Measurements from ENCODE around the gene NOP53.
"Not testable (repeated sequence)": the region's sequence is repeated elsewhere in the genome, so short reads cannot be mapped to it uniquely, and the experiment has no call there.

The NOP53 gene

GRCh38 chr19:47718415-47719046, 26.8 kb upstream of the NOP53 start:
- not testable (repeated sequence) for DNase-seq

- DNase-seq = no peak
Measured at GRCh38 chr19:47719047-47719859, 26.1 kb upstream of the NOP53 start.

GRCh38 chr19:47720669-47721422, 24.5 kb upstream of the NOP53 start:
- no peak for DNase-seq

GRCh38 chr19:47723581-47723940, 21.8 kb upstream of the NOP53 start:
- no peak for DNase-seq

- DNase-seq = no peak
Measured at GRCh38 chr19:47725759-47726401, 19.5 kb upstream of the NOP53 start.

DNA sequence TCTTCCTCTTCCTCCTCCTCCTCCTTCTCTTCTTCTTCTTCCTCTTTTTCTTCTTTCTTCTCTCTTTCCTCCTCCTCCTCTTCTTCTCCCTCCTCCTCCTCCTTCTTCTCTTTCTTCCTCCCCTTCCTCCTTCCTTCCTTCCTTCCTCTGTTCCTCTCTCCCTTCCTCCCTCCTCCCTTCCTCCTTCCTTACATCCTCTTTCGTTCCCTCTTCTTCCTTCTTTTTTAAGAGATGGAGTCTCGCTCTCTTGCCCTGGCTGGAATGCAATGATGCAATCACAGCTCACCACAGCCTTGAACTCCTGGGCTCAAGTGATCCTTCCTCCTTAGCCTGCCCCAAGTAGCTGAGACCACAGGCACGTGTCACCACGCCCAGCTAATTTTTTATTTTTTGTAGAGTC, 18.9 kb upstream of the NOP53 start:
- DNase-seq = no peak

- DNase-seq = not testable (repeated sequence)
Measured at GRCh38 chr19:47728295-47728694, 17.1 kb upstream of the NOP53 start.

GRCh38 chr19:47729468-47729798, 15.9 kb upstream of the NOP53 start:
- DNase-seq = no peak

DNA sequence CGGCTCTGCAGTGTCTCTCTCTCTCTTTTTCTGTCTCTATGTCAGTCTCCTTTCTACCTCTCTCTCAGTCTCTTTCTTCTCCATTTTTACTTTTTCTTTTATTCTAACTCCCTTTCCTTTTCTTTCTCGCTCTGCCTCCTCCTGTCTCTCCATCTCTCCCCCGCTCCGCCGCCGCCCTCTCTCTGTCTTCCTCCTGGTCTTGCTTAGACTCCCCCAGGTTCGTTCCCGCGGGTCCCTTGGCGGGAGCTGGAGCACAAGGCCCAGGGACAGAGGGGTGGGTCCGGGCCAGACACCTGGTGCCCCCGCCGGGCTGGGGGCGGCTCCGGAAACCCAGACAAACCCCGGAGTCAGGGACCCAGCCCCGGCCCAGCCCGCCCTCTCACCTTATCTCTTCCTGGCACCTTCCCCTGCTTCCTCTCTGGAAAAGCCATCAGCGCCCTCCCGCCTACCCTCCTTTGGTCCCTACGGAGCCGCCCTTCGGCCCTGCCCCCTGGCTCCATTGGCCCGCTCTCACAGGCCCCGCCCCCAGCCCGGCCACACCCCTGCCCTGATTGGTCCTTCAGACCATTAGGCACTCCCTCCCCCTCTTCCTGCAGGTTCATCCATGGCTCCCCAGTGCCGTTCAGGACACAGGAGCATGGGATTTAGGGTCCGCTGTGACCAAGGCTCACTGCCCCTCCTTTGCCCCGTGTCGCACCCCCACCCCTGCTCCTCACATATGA, 15.4 kb upstream of the NOP53 start:
- no peak for DNase-seq

DNA sequence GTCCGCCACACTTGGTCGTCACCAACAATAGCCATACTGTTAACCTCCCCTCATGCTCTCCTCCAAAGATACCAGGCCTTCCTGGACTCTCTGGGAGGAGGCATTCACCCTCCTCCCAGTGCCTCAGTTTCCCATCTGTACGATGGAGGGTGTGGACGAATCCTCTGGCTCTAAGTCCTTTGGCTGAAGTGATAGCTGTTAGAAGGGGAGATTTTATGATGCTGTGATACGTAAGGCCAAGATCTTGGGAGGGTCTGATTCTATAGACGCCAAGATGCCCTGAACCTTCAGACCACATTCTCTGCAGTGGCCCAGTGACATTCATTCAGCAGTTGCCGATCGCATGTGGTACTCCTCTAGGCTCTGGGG, 14.8 kb upstream of the NOP53 start:
- DNase-seq = no peak

DNA sequence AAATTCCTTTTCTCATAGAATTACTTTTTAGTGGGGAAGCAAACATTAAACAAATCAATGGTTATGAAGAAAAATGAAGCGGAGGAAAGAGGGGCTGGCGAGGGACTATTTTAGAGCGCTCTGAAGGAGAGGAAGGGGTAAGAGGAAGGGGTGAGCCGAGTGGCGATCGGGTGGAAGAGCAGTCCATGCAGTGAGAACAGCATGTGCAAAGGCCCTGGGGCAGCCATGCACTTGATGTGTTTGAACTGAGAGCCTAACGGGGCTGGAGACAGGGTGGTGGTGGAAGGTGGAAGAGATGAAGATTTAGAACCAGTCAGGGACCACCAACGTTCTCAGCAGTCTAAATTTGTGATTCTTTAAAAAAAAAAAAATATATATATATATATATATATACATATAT, 14.4 kb upstream of the NOP53 start:
- DNase-seq = no peak

DNA sequence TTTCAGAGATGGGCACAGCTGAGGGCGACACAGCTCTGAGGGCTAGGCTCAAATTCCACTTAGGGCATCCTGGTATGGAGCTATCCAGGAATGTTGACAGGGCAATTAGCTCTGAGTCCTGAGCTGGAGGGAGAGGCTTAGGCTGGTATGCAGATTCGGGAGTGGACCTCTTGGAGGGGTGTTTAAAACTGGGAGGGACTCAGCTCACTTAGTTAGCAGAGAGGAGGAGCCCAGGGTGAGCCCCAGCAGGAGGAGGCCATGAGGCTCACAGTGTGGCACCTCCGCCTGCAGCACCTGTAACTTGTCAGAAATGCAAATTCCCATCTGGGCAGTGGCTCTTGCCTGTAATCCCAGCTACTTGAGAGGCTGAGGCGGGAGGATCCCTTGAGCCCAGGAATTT, 10.2 kb upstream of the NOP53 start:
- no peak for DNase-seq

DNA sequence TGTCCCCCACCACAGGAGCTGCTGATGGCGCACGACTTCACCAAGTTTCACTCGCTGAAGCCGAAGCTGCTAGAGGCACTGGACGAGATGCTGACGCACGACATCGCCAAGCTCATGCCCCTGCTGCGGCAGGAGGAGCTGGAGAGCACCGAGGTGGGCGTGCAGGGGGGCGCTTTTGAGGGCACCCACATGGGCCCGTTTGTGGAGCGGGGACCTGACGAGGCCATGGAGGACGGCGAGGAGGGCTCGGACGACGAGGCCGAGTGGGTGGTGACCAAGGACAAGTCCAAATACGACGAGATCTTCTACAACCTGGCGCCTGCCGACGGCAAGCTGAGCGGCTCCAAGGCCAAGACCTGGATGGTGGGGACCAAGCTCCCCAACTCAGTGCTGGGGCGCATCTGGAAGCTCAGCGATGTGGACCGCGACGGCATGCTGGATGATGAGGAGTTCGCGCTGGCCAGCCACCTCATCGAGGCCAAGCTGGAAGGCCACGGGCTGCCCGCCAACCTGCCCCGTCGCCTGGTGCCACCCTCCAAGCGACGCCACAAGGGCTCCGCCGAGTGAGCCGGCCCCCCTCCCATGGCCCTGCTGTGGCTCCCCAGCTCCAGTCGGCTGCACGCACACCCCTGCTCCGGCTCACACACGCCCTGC, 4.4 kb upstream of the NOP53 start:
- no peak for DNase-seq

DNA sequence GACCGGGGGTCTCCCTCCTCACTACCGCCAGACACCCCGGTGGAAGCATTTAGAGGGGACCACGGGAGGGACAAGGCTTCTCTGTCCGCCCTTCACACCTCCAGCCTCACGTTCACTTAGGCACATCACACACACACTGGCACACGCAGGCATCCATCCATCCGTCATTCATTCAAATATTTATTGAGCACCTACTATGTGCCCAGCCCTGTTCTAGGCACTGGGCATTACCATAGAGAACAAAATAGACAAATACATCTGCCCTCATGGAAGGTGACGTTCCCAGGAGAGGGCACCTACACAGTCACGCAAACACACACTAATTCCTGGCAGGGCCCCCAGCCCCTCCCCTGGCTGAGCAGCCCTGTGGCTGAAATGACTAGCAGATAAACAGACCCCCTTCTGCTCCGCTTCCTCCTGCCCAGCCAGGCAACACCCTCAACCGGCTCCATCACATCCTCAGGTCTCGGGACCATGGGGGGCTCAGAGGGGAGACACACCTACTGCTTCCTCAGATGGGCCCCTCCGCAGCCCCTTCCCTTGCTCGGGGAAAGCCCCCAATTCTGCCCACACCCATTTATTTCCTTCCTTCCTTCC, 3.7 kb upstream of the NOP53 start:
- DNase-seq = no peak

DNA sequence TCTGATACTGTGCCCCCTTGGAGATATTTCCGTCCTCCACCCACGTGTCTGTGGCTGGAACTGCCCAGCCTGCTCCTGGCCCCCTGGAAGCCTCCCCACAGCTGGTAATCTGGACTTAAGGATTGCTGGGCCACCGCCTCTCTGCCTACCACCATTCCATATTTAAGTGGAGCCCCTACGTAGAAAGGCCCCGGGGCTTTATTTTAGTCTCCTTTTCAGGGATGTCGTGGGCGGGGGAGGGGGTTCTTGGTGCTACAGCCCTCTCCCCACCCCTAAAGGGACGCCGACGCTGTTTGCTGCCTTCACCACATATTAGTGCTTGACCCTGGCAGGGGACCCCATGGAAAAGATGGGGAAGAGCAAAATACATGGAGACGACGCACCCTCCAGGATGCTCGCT, 2.7 kb upstream of the NOP53 start:
- no peak for DNase-seq

GRCh38 chr19:47746129-47746528, 783 bp downstream of the NOP53 start:
- DNase-seq = not testable (repeated sequence)

DNA sequence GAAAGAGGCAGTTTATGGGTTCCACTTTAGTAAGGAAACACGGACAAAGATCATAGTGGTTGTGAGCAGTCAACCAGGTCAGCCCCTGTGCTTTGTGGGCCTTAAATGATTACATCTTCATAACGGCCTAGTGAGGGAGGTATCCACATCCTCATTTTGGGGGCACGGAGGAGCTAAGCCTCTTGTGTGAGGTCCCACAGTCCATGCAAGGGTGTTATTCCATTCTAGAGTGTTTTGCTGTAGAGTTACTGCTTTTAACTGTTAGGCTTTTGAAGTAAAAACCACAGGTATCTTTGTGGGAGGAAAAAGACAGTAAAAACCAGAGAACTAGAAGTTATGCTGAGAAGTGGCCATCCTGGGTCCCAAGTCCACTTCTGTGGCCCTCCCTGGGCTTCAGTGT, 4.0 kb downstream of the NOP53 start:
- no peak for DNase-seq

- DNase-seq = no peak
Measured at GRCh38 chr19:47750752-47751151, 5.4 kb downstream of the NOP53 start.

DNA sequence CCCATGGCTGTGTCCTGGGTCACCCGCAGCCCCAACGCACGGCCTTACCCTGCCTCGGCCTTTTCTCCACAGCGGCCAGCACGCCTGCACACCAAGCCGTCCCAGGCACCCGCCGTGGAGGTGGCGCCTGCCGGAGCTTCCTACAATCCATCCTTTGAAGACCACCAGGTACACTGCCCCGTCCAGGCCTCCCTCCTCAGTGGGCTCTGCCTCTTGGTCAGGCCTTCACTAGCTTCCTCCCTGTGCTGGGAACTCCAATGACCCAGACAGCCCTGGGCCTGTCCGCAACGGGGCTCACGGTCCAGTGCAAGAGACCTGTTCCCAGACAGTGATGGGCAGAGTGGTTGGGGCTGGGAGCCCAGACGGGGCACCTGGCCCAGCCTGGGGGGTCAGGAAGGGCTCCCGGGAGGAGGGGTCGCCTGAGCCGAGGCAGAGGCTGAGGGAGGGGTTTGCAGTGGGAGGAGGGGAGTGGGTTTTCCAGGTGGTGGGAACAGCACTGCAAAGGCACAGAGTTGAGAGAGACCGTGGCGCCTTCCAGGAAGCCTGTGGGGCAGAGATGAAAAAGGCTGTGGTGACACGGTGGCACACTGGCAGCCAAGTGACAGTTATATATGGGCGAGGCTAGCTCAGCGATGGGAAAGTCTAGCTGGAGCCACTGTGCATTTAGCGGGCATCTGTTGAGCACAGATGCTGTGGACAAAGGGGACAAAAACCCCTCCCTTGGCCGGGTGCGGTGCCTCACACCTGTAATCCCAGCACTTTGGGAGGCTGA, 7.3 kb downstream of the NOP53 start:
- no peak for DNase-seq

- DNase-seq = no peak
Measured at GRCh38 chr19:47754206-47755064, 9.1 kb downstream of the NOP53 start.

Data from NCI-H187 treated with DMSO at 0.1 percent for 48 hours (cell line).